NCI-H128 (cell line): ENCODE data around the gene PLPPR2.
"Not testable (repeated sequence)": the region's sequence is repeated elsewhere in the genome, so short reads cannot be mapped to it uniquely, and the experiment has no call there.

Experiments
- DNase-seq: peaks from one replicate; lab custom pipeline; 2025; ENCODE audit not compliant: unreplicated experiment; lab: John Stamatoyannopoulos, UW

Gene PLPPR2, protein sequence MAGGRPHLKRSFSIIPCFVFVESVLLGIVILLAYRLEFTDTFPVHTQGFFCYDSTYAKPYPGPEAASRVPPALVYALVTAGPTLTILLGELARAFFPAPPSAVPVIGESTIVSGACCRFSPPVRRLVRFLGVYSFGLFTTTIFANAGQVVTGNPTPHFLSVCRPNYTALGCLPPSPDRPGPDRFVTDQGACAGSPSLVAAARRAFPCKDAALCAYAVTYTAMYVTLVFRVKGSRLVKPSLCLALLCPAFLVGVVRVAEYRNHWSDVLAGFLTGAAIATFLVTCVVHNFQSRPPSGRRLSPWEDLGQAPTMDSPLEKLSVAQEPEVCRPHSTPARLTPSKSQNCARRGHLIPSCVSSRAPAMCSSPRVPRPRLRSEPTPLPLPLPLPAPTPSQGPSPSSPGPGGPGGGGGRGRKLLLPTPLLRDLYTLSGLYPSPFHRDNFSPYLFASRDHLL

DNA sequence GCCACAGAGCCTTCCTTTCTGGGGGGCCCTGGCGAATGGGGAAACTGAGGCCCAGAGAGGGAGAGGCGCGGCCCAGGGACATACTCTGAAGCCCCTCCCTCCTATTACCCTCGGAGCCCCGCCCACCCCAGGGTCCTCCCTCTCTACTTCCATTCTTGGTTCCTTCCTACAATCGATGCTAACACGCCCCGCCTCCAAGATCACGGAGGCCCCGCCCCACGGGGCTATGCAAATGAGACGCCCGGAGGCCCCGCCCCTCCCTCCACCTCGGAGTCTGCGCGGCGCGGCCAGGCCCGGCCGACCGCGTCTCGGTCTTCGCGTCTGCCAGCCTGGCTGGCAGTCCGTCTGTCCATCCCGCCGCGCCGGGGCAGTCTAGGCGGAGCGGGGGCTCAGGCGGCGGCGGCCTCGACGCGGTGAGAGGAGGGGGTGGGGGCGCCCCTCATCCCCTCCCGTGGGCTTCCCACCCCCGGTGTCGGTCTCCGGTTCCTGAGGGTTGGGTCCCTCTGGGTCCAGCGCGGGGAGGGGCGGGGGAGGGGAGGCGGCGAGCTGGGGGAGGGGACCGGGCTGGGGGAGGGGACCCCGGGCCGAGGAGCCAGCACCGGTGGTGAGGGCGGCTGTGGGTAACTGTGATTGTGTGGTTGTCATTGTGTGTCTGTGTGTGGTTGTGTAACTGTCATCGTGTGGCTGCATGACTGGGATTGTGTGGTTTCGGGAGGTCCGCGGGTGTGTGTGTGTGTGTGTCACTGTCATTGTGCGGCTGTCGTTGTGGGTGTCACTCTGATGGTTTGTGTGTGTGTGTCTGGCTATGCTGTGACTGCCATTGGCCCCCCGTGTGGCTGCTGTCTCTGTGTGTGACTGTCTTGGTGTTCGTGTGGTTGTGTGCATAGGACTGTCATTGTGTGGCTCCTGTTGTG is at the start of gene PLPPR2:
Gene PLPPR2, plus strand, starts transcription at position 273 of the 914 bp plus-strand sequence. CDS start 2,242 bp downstream, outside the sequence.
- DNase-seq, result peak; percentile 76

DNA sequence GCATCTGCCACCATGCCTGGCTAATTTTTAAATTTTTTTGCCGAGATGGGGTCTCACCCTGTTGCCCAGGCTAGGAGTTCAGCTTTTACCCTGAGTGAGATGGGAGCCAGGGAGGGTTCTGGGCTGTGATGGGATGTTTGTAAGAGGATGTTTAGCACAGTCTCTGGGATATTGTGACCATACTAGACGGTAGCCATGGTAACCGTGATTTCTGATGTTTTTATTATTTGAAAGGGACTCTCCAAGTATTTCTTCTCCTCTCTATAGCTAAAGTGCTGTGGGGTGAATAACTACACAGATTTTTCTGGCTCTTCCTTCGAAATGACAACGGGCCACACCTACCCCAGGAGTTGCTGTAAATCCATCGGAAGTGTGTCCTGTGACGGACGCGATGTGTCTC is 48.9 kb upstream of the PLPPR2 start:
- DNase-seq, result no peak

DNA sequence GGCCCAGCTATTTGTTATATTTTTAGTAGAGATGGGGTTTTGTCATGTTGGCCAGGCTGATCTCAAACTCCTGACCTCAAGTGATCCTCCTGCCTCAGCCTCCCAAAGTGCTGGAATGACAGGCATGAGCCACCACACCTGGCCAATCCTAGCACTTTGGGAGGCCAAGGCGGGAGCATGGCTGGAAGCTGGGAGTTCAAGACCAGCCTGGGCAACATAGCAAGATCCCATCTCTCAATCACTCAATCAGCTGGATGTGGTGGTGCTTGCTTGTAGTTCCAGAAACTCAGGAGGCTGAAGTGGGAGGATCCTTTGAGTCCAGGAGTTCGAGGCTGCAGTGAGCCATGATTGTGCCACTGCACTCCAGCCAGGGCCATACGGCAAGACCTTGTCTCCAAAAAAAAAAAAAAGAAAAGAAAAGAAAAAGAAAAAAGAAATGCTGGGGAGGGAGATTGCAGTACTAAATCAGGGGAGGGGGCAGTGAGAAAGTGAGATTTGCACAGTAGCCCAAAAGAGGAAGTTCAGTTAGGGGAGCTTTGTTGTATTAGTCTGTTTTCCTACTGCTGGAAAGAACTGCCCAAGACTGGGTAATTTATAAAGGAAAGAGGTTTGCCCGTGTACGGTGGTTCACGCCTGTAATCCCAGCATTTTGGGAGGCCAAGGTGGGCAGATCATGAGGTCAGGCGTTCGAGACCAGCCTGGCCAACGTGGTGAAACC is 34.8 kb upstream of the PLPPR2 start:
- DNase-seq, result not testable (repeated sequence)

DNA sequence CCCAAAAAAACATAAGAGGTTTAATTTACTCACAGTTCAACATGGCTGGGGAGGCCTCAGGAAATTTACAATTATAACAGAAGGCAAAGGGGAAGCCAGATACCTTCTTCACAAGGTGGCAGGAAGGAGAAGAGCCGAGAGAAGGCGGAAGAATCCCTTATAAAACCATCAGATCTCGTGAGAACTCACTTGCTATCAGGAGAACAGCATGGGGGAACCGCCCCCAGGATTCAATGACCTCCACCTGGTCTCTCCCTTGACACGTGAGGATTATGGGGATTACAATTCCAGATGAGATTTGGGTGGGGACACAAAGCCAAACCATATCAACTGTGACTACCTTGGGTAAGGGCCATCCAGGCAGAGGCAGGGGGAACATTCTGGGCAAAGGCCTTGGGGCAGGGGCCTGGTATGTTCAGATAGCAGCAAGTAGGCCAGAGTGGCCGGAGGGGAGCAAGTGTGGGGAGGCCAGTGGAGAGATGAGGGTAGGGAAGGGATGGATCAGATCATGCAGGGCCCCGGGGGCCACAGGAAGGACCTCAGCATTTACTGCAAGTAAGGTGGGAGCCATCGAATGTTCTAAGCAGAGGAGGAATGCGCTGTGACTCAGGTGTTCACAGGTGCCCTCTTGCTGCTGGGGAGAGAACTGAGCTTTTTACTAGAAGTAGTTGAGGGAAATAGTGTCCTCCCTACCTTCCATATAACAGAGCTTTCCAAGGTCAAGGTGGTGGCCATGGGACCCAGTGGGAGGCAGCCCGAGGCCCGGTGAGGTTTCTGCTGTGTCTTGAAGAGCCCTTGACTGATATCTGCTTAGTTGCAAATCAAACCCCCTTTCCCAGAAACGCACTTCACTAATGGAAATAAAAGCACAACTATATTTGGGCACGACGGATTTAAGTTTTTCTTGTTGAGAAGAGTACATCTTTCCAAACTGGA is 33.8 kb upstream of the PLPPR2 start:
- DNase-seq, result no peak

DNA sequence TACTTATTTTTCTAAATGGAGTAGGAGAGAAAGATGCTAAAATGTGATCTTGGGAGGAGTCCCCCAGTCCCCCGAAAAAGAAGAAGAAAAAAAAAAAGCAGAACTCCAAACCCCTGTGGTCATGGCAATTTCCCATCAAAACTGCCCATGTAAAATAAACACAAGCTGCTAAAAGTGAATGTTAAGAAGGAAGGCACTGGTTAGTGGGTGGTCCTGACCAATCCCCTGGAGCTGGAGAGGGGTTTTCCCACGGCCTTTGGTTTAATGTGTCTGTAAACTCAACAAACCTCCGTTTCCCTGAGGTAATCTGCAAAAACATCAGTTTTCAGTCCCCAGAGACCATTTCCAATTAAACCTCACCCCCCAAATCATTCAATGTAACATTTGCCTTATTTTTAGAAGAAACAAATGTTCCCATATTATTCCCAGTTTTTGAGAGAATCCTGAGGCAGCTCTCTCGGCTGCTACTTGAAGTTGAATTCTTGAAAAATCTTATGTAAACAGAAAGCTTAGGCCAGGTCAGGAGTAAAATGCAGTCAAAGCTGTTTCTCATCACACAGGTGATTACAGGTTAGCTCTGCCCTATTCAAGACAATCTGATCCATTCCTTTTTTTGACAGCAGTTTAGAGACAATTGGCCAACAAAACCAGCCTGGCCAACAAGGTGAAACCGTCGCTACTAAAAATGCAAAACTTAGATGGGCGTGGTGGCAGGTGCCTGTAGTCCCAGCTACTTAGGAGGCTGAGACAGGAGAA is 32.8 kb upstream of the PLPPR2 start:
- DNase-seq, result no peak

DNA sequence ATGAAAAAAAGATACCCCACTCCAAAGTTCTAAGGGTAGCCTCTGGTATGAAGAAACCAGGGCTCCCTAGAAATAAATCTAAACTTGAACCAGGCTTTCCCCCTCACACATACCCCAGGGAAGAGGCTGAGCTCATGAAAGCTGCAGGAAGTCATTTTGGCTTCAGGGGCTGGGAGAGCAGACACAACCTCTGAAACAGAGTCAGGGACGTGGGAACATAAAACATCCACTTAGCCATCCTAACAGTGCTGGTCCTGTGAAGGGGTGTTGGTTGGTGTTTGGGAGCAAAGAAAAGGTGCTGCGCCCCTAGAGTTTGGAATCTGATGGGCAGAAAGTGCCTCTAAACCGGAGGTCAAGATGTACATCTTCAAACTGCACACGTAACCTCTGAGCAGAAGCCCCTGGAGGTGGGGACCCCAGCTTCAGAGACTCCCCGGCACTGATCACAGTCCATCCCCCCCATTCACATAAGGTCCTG is 31.6 kb upstream of the PLPPR2 start:
- DNase-seq, result no peak

DNA sequence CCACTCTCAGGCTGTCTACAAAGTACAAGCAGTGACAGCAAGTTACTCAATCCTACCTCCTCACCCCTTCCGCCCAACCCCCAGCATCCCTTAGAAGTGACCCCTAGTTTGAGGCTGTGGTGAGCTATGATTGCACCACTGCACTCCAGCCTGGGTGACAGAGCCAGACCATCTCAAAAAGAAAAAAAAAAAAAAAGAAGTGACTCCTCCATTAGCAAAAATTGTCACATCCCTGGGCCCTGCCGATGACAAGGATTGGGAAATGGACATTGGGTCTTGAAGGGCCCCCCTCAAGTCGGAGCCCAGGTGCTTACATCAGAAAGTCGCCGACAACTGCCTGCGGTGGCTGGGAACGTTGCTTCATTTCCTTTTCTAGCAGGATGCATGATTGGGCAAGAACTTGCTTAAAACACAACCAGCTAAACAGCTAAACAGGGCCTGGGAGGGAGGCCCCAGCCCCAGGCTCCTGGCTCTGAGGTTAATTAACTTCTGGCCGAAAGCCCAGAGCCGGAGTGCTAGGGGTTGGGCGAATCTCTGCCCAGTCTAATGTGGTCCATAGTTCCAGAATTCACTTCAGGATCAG is 31.1 kb upstream of the PLPPR2 start:
- DNase-seq, result no peak

DNA sequence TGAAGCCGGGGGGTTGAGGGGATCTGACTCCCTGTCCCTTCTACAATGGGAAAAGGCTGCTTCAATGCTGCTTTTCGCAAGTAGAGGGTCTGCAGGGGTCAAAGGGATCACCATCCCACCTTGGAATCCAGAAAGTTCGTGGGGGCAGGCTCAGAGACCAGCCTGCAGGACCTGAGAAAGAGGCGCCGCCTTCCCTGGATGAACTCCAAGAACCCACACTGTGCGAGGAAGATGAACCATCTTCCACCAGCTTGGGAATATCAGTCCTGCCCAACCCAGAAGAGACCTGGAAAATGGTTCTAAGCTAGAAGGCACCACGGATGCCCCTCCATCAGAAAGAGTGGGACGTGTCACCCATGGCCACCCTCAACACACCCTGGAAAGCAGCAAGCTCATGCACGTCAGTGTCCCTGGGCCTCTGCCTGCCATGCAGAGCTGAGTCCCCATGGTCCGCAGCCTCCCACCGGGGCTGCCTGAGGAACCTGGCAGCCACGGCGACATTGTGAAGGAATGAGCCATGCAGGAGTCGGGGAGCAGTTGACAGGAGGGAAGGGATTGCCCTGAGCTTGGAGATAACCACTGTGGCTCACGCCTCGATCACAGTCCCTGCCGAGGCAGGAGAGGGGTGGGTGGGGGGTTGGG is 30.4 kb upstream of the PLPPR2 start:
- DNase-seq, result no peak

DNA sequence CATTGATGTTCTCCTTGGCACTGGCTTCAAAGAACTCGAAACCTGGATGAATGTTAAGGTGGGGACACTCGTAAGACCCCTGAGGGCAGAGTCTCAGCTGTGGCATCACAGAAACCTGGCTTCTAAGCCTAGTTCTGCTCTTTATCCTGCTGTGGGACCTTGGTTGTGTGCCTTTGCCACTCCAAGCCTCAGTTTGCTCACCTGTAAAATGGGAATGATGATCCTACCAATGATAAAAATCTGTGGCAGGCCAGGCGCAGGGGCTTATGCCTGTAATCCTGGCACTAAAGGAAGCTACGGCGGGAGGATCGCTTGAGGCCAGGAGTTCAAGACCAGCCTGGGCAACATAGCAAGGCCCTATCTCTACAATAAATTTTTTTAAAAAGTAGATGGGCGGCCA is 29.7 kb upstream of the PLPPR2 start:
- no peak for DNase-seq

DNA sequence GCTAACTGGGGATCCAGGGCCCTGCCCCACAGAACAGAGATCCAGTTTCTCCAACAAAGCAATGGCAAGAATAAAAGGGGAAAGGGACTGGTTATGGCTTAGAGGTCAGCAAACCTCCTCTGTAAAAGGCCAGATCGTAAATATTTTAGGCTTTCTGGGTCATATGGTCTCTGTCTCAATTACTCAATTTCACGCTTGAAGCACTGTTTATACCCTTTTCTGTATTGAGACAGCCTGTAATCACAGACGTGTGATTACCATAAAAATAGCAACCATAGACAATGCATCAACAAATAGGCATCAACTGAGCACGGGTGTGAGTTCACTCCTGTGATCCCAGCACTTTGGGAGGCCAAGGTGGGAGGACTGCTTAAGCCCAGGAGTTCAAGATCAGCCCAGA is 25.1 kb upstream of the PLPPR2 start:
- no peak for DNase-seq

DNA sequence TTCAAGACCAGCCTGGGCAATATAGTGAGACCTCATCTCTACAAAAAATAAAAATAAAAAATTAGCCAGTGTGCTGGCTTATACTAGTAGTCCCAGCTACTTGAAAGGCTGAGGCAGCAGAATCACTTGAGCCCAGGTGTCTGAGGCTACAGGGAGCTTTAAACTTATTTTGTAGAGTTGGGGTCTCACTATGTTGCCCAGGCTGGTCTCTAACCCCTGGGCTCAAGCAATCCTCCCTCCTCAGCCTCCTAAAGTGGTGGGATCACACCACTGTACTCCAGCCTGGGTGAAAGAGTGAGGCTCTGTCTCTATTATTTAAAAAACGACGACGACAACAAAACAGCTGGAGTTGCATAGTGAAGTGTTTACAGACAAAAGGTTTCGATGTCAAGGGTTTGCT is 23.7 kb upstream of the PLPPR2 start:
- DNase-seq, result no peak

DNA sequence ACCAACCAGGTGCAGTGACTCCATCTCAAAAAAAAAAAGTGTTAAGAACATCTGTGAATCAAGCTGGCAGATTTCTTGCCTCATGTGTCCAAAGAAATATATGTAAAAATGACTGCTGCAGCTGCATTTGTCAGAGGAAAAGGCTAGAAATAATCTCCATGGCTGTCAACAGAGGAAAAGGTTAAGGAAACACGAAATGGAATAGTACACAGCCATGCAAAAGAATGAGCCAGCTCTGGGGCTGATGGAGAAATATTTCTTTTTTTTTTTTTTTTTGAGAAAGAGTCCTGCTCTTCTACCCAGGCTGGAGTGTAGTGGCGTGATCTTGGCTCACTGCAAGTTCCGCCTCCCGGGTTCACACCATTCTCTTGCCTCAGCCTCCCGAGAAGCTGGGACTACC is 22.4 kb upstream of the PLPPR2 start:
- no peak for DNase-seq

DNA sequence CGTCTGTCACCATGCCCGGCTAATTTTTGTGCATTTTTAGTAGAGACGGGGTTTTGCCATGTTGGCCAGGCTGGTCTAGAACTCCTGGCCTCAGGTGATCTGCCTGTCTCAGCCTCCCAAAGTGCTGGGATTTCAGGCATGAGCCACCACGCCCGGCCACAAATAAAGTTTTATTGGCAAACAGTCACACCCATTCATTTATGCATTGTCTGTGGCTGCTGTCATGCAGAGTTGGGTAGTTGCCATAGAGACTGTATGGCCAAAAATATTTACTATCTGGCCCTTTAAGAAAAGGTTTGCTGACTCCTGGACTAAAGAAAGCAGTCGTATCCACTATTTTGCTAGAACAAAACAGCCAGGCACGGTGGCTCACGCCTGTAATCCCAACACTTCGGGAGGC is 21.4 kb upstream of the PLPPR2 start:
- not testable (repeated sequence) for DNase-seq

DNA sequence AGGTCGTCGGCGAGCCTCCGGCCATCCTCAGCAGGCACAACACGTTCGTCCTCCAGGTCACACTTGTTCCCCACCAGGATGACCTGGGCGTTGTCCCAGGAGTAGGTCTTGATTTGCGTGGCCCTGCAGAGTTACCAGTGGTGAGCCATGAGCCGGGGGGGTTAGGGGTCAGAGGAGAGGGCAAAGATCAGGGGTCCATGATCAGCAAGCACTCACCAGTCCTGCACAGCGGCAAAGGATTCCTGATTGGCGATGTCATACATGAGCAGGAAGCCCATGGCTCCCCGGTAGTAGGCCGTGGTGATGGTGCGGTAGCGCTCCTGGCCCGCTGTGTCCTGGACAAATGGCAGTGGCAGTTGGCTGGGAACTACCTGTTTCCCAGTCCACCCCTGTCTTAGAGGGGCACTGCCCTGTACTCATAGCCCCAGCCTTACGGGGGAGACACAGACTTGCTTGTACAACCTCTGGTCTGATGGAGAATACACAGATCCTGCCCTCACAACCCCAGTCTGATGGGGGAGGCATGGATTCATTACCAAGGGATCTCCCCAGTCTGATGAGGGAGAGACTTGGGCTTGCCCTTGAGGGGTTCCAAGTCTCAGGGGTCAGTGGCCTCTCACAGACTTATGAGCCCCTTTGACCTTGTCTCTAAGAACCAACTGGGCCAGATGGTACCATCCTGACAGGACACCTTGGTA is 19.6 kb upstream of the PLPPR2 start:
- no peak for DNase-seq

DNA sequence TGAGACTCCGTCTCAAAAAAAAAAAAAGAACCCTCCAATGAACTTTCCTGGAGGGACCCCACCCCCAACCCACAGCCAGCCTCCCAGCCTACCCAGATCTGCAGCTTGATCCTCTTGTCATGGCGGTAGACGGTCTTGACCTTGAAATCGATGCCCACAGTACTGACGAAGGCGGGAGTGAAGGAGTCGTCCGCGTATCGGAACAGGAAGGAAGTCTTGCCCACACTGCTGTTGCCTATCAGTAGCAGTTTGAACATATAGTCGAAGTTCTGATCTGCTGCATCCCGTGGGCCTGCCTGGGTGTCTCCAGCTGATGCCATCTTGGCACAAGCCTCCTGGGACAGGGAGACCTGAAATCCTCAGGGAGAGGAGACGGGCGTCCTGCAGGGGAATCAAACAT is 18.2 kb upstream of the PLPPR2 start:
- no peak for DNase-seq

DNA sequence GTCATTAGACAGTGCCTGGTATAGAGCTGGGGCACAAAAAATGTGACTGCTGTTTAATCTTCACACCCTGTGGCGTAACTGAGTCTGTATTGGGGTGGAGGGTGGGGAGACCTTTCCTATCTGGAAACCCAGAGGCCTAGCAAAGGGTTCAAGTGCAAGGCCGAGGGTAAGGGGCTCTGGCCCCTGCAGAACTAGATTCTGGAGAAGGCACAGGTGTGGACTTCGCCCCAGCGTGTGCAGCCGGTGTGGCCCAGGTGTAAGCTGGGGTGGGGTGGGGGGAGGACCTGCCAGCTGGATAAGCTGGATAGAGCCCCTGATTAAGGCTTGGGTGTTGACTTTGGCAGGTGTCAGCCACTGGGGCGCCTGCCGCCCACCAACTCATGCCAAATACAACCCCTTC is 17.1 kb upstream of the PLPPR2 start:
- DNase-seq, result no peak

DNA sequence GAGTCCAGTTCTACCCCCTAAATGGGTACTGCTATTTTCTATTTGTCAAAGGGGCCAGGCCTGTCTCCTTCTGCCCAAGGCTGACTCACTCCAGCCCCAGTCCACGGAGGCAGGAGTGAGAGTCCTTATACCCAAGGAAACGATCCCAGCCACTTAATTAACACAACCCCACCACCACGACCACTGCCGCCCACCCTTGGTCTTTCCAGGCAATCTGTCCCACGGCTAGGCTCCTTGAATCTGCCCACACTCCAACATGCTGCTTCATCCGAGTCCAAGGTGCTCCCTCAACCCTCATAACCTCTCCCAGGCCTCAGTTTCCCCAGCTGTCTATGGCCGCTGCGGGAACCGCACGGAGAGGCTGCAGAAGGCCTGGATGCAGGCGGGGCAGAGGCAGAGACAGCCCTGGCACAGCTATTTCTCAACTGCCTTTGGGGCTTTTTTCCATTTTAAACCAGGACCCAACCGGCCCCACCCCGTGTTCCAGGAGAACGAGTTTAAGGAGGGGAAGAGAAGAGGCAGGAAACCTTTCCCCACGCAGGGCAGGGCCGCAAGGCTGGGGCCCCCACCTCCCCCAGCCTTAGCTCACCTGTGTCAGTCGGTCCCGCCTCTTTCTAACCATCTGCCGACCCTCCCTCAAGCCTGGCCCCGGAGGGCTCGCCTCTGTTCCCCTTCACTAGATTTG is 16.5 kb upstream of the PLPPR2 start:
- DNase-seq, result no peak
